ENCODE results near the gene PF4V1. TPM values are rescaled to one million over a fixed set of nuclear protein-coding genes. Genes with fewer than 3 reads are reported as not detected.
A peak's percentile ranks its signal among the peaks of the same experiment; 100 is the strongest.

PF4V1 gene
- total RNA-seq, 1 donor from 2014 or later: not detected

DNA sequence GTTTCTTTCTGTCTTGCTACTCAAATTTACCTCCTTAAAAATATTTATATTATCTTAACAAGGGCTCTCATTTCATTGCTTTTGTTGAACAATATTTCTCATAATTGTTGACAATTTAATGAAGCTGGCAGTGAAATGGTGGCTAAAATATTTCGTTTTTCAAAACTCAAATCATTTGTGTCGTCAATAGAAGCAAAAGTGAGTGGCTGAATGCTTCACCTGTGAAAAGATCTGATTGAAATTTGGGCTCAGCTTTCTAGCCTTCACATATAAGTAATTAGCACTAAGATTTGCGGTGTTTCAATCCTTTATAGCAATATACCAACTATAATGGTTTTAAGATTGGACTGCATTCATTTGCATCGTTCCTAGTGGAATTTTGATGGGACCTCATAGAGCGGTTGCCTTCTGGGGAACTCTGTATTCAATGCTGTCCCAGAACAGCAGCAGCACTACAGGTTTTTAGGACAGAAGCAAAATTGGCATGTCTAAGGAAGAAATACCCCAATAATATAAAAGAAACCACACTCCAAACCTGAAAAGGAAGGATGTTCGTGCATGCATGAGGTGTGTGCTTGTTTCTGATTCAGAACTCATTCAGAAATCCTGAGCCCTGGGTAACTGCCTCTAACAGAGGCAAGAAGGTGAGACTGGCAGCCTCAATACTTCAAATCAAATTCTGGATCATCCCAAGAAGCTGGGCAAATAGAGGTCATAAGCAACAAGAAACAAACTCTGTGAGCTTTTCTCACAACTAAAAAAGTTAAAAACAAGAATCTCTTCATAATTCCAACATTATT, 18.6 kb downstream of the PF4V1 start:
- no peak overlapping the region for H2AFZ ChIP-seq (ENCODE audit: low read depth, low read length)
- no peaks in the 10 kb centered on the region for H4K20me1 ChIP-seq (ENCODE audit: insufficient read depth, low read length)
- no peaks in the 10 kb centered on the region for H3K4me1 ChIP-seq (ENCODE audit: insufficient read depth, low read length)
- Mint-ChIP-seq H3K9me3 (ENCODE audit: unreplicated experiment) (peaks cover 8% of the 10 kb centered on the region), H3K27me3 (ENCODE audit: low read depth, unreplicated experiment) (no peaks in the 10 kb centered on the region), H3K4me1 (ENCODE audit: low read depth, unreplicated experiment) (peaks cover 17% of the 10 kb centered on the region), H3K27ac (ENCODE audit: unreplicated experiment) (peak overlapping the region; percentile 41), H3K4me3 (ENCODE audit: unreplicated experiment) (no peak overlapping the region), H3K36me3 (ENCODE audit: low read depth, unreplicated experiment) (peaks cover 2% of the 10 kb centered on the region)
- no peak overlapping the region for H3K4me3 ChIP-seq (ENCODE audit: insufficient read depth, low read depth, low read length)
- DNase-seq (ENCODE audit: low read depth) (no peak), FAIRE-seq (no peak)
- no peaks in the 10 kb centered on the region for H3K79me2 ChIP-seq (ENCODE audit: insufficient read depth, low read length)
- H3K27me3 ChIP-seq (ENCODE audit: insufficient read depth, low read length): peaks cover 9% of the 10 kb centered on the region
- H3K9me3 ChIP-seq (ENCODE audit: insufficient read depth, low read depth, low read length): no peaks in the 10 kb centered on the region
- TF ChIP-seq, protein P1, sequence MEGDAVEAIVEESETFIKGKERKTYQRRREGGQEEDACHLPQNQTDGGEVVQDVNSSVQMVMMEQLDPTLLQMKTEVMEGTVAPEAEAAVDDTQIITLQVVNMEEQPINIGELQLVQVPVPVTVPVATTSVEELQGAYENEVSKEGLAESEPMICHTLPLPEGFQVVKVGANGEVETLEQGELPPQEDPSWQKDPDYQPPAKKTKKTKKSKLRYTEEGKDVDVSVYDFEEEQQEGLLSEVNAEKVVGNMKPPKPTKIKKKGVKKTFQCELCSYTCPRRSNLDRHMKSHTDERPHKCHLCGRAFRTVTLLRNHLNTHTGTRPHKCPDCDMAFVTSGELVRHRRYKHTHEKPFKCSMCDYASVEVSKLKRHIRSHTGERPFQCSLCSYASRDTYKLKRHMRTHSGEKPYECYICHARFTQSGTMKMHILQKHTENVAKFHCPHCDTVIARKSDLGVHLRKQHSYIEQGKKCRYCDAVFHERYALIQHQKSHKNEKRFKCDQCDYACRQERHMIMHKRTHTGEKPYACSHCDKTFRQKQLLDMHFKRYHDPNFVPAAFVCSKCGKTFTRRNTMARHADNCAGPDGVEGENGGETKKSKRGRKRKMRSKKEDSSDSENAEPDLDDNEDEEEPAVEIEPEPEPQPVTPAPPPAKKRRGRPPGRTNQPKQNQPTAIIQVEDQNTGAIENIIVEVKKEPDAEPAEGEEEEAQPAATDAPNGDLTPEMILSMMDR (IDR thresholded peaks at IDR 0.05; ENCODE audit: insufficient read depth, low read depth, low read length): no peak
- no peak for TF ChIP-seq EZH2 (IDR thresholded peaks at IDR 0.05; ENCODE audit: insufficient read depth, low read length)
- H3K9ac ChIP-seq (ENCODE audit: low read length): no peak overlapping the region
- H3K36me3 ChIP-seq (ENCODE audit: insufficient read depth, low read length): no peaks in the 10 kb centered on the region
- no peak overlapping the region for H3K27ac ChIP-seq (ENCODE audit: low read depth, low read length)
- no peak overlapping the region for H3K4me2 ChIP-seq (ENCODE audit: low read length)

DNA sequence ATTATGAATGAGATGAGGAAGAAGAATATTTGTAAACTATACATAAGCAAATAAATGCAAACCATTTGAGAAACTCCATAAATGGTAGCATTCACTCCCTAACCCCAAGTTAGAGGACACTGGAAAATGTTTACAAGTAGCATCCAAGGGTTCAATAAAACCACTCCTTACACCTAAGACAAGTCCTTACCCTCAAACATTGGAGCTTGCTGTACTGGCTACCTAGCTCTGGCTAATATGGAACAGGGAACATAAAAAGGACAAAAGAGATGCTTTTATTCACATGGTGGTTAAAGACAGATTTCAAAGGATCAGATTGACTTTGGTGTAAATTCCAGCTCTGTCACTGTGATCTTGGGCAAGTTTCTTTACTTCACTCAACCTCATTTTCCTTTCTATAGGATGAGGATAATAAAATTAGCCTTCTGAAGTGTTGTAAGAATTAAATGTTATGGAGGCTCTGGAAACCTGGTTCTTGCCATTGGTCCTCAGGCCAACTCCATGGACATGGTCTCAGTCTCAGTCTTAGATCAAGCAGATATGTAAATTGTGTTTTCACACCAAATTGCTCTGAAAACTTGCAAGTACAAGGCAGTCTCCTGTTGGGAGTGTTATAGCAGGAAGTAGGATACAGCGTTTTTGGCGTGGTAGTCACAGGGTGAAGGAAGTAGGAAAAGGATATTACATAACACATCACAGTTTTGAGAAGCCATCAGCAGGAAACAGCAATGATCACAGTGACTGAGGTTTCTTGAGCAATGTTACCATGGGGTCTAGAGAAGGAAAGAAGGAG, 19.4 kb downstream of the PF4V1 start:
- peaks cover 2% of the 10 kb centered on the region for H3K36me3 Mint-ChIP-seq (ENCODE audit: low read depth, unreplicated experiment)
- no peaks in the 10 kb centered on the region for H3K4me1 ChIP-seq (ENCODE audit: insufficient read depth, low read length)
- H4K20me1 ChIP-seq (ENCODE audit: insufficient read depth, low read length): no peaks in the 10 kb centered on the region
- TF ChIP-seq, protein P1 (IDR thresholded peaks at IDR 0.05; ENCODE audit: insufficient read depth, low read depth, low read length): no peak
- TF ChIP-seq EZH2 (IDR thresholded peaks at IDR 0.05; ENCODE audit: insufficient read depth, low read length): no peak
- H3K4me1 Mint-ChIP-seq (ENCODE audit: low read depth, unreplicated experiment): peaks cover 17% of the 10 kb centered on the region
- FAIRE-seq (peak; percentile 9), DNase-seq (ENCODE audit: low read depth) (no peak)
- H3K27ac ChIP-seq (ENCODE audit: low read depth, low read length): no peak overlapping the region
- no peak overlapping the region for H3K4me3 Mint-ChIP-seq (ENCODE audit: unreplicated experiment)
- no peaks in the 10 kb centered on the region for H3K9me3 ChIP-seq (ENCODE audit: insufficient read depth, low read depth, low read length)
- H3K27ac Mint-ChIP-seq (ENCODE audit: unreplicated experiment): no peak overlapping the region
- no peak overlapping the region for H3K4me2 ChIP-seq (ENCODE audit: low read length)
- no peaks in the 10 kb centered on the region for H3K36me3 ChIP-seq (ENCODE audit: insufficient read depth, low read length)
- no peak overlapping the region for H2AFZ ChIP-seq (ENCODE audit: low read depth, low read length)
- H3K9ac ChIP-seq (ENCODE audit: low read length): no peak overlapping the region
- H3K27me3 Mint-ChIP-seq (ENCODE audit: low read depth, unreplicated experiment): no peaks in the 10 kb centered on the region
- peaks cover 9% of the 10 kb centered on the region for H3K27me3 ChIP-seq (ENCODE audit: insufficient read depth, low read length)
- H3K79me2 ChIP-seq (ENCODE audit: insufficient read depth, low read length): no peaks in the 10 kb centered on the region
- no peak overlapping the region for H3K4me3 ChIP-seq (ENCODE audit: insufficient read depth, low read depth, low read length)
- H3K9me3 Mint-ChIP-seq (ENCODE audit: unreplicated experiment): peaks cover 8% of the 10 kb centered on the region
